ENCODE data around the gene DAP. TPM values are rescaled to one million over a fixed set of nuclear protein-coding genes. Genes with fewer than 3 reads are reported as not detected.
"Not testable (repeated sequence)": the region's sequence is repeated elsewhere in the genome, so short reads cannot be mapped to it uniquely, and the experiment has no call there.

The DAP gene
- total and polyA plus RNA-seq, 9 donors, result 23.4 to 72.6 (median 52.4) TPM

DNA sequence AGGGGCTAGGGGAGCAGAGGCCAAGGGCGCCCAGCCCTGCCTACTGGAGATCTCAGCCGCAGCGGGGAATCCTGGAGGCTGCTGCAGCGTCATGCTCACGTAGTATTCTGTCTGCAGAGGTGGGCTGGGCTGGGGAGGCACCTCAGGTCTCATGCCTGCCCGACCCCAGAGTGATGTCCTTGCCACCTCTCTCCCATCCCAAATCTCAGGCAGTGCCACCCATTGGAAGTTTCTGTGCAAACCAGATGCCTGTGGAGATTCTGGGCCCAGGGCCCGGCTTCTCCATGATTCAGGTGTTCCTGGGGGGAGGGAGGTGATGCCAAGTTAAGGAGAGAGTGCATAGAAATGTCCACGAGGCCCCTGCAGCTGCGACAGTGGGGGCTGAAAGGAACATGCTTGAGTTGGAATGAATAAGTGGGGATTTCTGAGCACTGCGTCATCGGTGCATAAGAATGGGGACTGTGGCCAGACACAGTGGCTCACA is 125.1 kb downstream of the DAP start:
- WGBS (ENCODE audit: insufficient coverage), result 53% methylated on average over 10 of the region's 11 CpGs
- Histone ChIP-seq H3K27me3 (ENCODE audit: control insufficient read depth, insufficient read depth, low read length) (peaks cover 50% of the 10 kb centered on the region), H3K4me3 (ENCODE audit: low read length) (no peak overlapping the region), H3K27ac (ENCODE audit: low read length) (no peak overlapping the region), H3K4me1 (ENCODE audit: control insufficient read depth, insufficient read depth, low read length) (no peaks in the 10 kb centered on the region), H3K36me3 (ENCODE audit: control insufficient read depth, insufficient read depth, low read length) (no peaks in the 10 kb centered on the region), H3K9me3 (replicated peaks; ENCODE audit: control insufficient read depth, low read depth, low read length) (no peaks in the 10 kb centered on the region)
- DNase-seq, result no peak

GRCh38 chr5:10635257-10635866 is 125.7 kb downstream of the DAP start:
- DNase-seq, result no peak
- Histone ChIP-seq H3K9me3 (replicated peaks; ENCODE audit: control insufficient read depth, low read depth, low read length) (no peaks in the 10 kb centered on the region), H3K4me3 (ENCODE audit: low read length) (no peak overlapping the region), H3K36me3 (ENCODE audit: control insufficient read depth, insufficient read depth, low read length) (no peaks in the 10 kb centered on the region), H3K27ac (ENCODE audit: low read length) (no peak overlapping the region), H3K4me1 (ENCODE audit: control insufficient read depth, insufficient read depth, low read length) (no peaks in the 10 kb centered on the region), H3K27me3 (ENCODE audit: control insufficient read depth, insufficient read depth, low read length) (peaks cover 49% of the 10 kb centered on the region)
- WGBS (ENCODE audit: insufficient coverage), result 20% methylated on average over 7 of the region's 10 CpGs

DNA sequence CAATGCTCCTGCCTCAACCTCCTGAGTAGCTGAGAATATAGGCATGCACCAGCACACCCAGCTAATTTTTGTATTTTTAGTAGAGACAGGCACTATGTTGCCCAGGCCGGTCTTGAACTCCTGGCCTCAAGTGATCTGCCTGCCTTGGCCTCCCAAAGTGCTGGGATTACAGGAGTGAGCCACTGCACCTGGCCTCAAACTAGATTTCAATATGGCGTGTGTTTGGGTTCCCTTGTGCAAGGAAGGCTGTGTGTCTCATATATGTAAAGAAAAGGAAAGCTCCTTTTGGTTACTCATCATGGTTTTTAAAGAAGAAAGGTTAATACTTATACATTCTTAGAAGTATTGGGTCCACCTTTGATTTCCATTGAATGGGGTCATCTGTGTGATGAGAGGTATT is 126.5 kb downstream of the DAP start:
- DNase-seq, result no peak
- Histone ChIP-seq H3K27ac (ENCODE audit: low read length) (no peak overlapping the region), H3K27me3 (ENCODE audit: control insufficient read depth, insufficient read depth, low read length) (peaks cover 46% of the 10 kb centered on the region), H3K9me3 (replicated peaks; ENCODE audit: control insufficient read depth, low read depth, low read length) (no peaks in the 10 kb centered on the region), H3K36me3 (ENCODE audit: control insufficient read depth, insufficient read depth, low read length) (no peaks in the 10 kb centered on the region), H3K4me1 (ENCODE audit: control insufficient read depth, insufficient read depth, low read length) (no peaks in the 10 kb centered on the region), H3K4me3 (ENCODE audit: low read length) (no peak overlapping the region)
- 93% methylated on average over 2 of the region's 2 CpGs for WGBS (ENCODE audit: insufficient coverage)

GRCh38 chr5:10634050-10634449 is 127.0 kb downstream of the DAP start:
- Histone ChIP-seq H3K36me3 (ENCODE audit: control insufficient read depth, insufficient read depth, low read length) (no peaks in the 10 kb centered on the region), H3K27ac (ENCODE audit: low read length) (no peak overlapping the region), H3K27me3 (ENCODE audit: control insufficient read depth, insufficient read depth, low read length) (peaks cover 49% of the 10 kb centered on the region), H3K4me3 (ENCODE audit: low read length) (no peak overlapping the region), H3K9me3 (replicated peaks; ENCODE audit: control insufficient read depth, low read depth, low read length) (no peaks in the 10 kb centered on the region), H3K4me1 (ENCODE audit: control insufficient read depth, insufficient read depth, low read length) (no peaks in the 10 kb centered on the region)
- 20% methylated on average over 1 of the region's 4 CpGs for WGBS (ENCODE audit: insufficient coverage)
- no peak for DNase-seq

DNA sequence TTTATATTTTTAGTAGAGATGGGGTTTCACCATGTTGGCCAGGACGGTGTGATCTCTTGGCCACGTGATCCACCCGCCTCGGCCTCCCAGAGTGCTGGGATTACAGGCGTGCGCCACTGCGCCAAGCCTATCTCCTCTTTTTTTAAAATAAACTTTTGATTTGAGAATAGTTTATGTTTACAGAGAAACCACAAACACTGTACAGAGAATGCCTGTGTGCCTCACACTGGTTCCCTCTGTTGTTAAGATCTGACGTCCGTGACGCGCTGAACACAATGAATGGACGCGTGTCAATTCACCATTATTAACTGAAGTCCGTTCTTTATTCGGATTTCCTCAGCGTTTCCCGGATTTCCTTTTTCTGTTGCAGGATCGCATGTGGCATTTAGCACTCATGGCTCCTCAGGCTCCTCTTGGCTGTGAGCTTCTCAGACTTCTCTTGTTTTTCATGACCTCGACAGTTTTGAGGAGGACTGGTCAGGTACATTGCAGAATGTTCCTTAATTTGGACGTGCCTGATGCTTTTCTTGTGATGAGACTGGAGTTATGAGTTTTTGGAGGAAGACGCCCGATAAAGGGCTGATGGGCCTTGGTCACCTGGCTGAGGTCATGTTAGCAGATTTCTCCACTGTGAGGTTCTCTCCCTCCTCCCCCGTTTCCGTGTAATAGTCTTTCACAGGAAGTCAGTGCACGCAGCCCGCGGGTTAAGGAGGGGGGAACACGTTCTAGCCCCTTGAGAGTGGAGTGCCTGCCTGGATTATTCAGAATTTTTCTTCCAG is 127.6 kb downstream of the DAP start:
- H3K4me3 ChIP-seq (ENCODE audit: low read length), result no peak overlapping the region
- H3K27ac ChIP-seq (ENCODE audit: low read length), result no peak overlapping the region
- 78% methylated on average over 12 of the region's 28 CpGs for WGBS (ENCODE audit: insufficient coverage)
- peaks cover 53% of the 10 kb centered on the region for H3K27me3 ChIP-seq (ENCODE audit: control insufficient read depth, insufficient read depth, low read length)
- DNase-seq, result peak; percentile 25
- H3K4me1 ChIP-seq (ENCODE audit: control insufficient read depth, insufficient read depth, low read length), result no peaks in the 10 kb centered on the region
- H3K36me3 ChIP-seq (ENCODE audit: control insufficient read depth, insufficient read depth, low read length), result no peaks in the 10 kb centered on the region
- H3K9me3 ChIP-seq (replicated peaks; ENCODE audit: control insufficient read depth, low read depth, low read length), result no peaks in the 10 kb centered on the region

DNA sequence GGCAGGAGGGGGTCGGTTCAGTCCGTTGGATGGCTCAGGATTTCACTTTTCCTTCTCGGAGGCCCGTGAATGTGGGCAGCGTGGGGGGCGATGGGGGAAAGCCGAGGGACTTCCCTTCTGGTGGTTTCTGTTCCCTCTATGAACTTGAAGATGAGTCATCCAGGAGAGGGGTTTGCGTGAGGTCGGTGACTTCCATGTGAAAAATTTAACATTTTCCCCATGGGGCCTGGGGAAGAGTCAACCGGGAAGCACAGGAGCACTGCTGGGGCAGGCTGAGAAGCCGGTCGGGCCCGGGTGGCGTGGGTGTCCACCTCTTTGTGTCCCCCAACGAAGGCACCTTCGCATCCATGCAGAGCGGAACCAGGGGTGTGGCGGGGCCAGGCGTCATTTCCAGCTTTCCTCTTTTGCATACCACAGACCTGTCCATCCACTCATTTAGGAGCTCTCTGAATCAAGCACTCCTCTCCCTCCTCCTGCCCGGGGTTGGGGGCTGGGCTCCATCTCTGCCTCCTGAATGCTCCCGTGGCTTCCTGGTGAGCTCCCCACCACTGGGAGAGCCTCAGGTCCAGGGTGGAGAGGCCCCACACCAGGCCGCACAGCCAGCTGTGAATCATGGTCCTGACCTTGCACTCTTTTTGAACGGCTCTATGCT is 128.8 kb downstream of the DAP start:
- no peak overlapping the region for H3K27ac ChIP-seq (ENCODE audit: low read length)
- H3K36me3 ChIP-seq (ENCODE audit: control insufficient read depth, insufficient read depth, low read length), result no peaks in the 10 kb centered on the region
- peak; percentile 46 for DNase-seq
- no peaks in the 10 kb centered on the region for H3K9me3 ChIP-seq (replicated peaks; ENCODE audit: control insufficient read depth, low read depth, low read length)
- 56% methylated on average over 12 of the region's 23 CpGs for WGBS (ENCODE audit: insufficient coverage)
- H3K4me3 ChIP-seq (ENCODE audit: low read length), result no peak overlapping the region
- peaks cover 2% of the 10 kb centered on the region for H3K4me1 ChIP-seq (ENCODE audit: control insufficient read depth, insufficient read depth, low read length)
- peaks cover 45% of the 10 kb centered on the region for H3K27me3 ChIP-seq (ENCODE audit: control insufficient read depth, insufficient read depth, low read length)

GRCh38 chr5:10631316-10631996 is 129.6 kb downstream of the DAP start:
- Histone ChIP-seq H3K4me3 (ENCODE audit: low read length) (no peak overlapping the region), H3K27me3 (ENCODE audit: control insufficient read depth, insufficient read depth, low read length) (peaks cover 41% of the 10 kb centered on the region), H3K36me3 (ENCODE audit: control insufficient read depth, insufficient read depth, low read length) (no peaks in the 10 kb centered on the region), H3K9me3 (replicated peaks; ENCODE audit: control insufficient read depth, low read depth, low read length) (no peaks in the 10 kb centered on the region), H3K4me1 (ENCODE audit: control insufficient read depth, insufficient read depth, low read length) (peaks cover 7% of the 10 kb centered on the region), H3K27ac (ENCODE audit: low read length) (no peak overlapping the region)
- no peak for DNase-seq
- WGBS (ENCODE audit: insufficient coverage), result 81% methylated on average over 16 of the region's 18 CpGs

GRCh38 chr5:10630744-10631143 is 130.3 kb downstream of the DAP start:
- not testable (repeated sequence) for H3K36me3 ChIP-seq (ENCODE audit: control insufficient read depth, insufficient read depth, low read length); H3K27ac ChIP-seq (ENCODE audit: low read length); H3K9me3 ChIP-seq (replicated peaks; ENCODE audit: control insufficient read depth, low read depth, low read length); H3K4me3 ChIP-seq (ENCODE audit: low read length); DNase-seq
- peaks cover 37% of the 10 kb centered on the region for H3K27me3 ChIP-seq (ENCODE audit: control insufficient read depth, insufficient read depth, low read length)
- peaks cover 11% of the 10 kb centered on the region for H3K4me1 ChIP-seq (ENCODE audit: control insufficient read depth, insufficient read depth, low read length)
- WGBS (ENCODE audit: insufficient coverage), result 36% methylated on average over 1 of the region's 4 CpGs

DNA sequence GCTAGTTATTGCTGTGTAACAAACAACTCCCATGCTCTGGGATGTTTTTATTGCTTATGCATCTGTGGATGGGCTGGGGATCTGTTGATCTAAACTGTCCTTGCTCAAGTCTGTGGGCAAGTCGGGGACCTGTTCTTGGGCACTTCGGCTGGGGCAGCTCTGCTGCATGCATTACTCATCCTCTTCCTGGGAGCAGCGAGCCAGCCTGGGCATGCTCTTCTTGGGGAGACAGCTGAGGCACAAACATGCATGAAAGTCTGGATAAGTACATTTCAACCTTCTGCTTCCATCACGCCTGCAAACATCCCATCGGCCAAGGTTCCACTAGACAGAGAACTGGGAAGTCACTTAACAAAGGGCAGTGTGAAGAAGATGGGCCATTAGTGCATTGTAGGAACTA is 130.9 kb downstream of the DAP start:
- H3K4me1 ChIP-seq (ENCODE audit: control insufficient read depth, insufficient read depth, low read length), result peaks cover 11% of the 10 kb centered on the region
- H3K27ac ChIP-seq (ENCODE audit: low read length), result no peak overlapping the region
- H3K4me3 ChIP-seq (ENCODE audit: low read length), result no peak overlapping the region
- no peaks in the 10 kb centered on the region for H3K36me3 ChIP-seq (ENCODE audit: control insufficient read depth, insufficient read depth, low read length)
- no peak for DNase-seq
- H3K9me3 ChIP-seq (replicated peaks; ENCODE audit: control insufficient read depth, low read depth, low read length), result no peaks in the 10 kb centered on the region
- WGBS (ENCODE audit: insufficient coverage), result 100% methylated on average over 2 of the region's 5 CpGs
- peaks cover 31% of the 10 kb centered on the region for H3K27me3 ChIP-seq (ENCODE audit: control insufficient read depth, insufficient read depth, low read length)

DNA sequence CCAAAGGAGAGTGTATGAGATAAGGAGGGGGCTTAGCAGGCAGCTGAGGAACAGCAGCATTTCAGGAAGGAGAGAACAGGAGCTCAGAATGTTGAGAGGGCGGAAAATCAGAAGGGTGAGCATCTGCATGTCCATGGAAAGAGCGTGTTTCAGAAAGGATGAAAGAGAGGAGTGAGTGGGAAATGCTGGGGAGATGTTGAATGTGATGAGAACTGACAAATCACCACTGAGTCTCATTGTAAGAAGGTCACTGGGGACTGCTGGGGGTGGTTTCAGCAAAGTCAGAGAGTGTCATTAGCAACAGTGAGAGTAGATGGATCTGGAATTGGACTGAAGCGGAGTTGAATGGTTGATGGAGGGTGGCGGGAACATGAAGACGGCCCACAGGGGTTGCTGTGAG is 131.4 kb downstream of the DAP start:
- peaks cover 28% of the 10 kb centered on the region for H3K27me3 ChIP-seq (ENCODE audit: control insufficient read depth, insufficient read depth, low read length)
- peaks cover 11% of the 10 kb centered on the region for H3K4me1 ChIP-seq (ENCODE audit: control insufficient read depth, insufficient read depth, low read length)
- 83% methylated on average over 5 of the region's 5 CpGs for WGBS (ENCODE audit: insufficient coverage)
- DNase-seq, result no peak
- no peak overlapping the region for H3K4me3 ChIP-seq (ENCODE audit: low read length)
- no peak overlapping the region for H3K27ac ChIP-seq (ENCODE audit: low read length)
- H3K9me3 ChIP-seq (replicated peaks; ENCODE audit: control insufficient read depth, low read depth, low read length), result no peaks in the 10 kb centered on the region
- no peaks in the 10 kb centered on the region for H3K36me3 ChIP-seq (ENCODE audit: control insufficient read depth, insufficient read depth, low read length)

All from muscle of leg (tissue), 11 donors.